Karpas-422 (cell line): ENCODE data around the gene NDFIP2. TPM values are rescaled to one million over a fixed set of nuclear protein-coding genes. Genes with fewer than 3 reads are reported as not detected.
"Not testable (repeated sequence)": the region's sequence is repeated elsewhere in the genome, so short reads cannot be mapped to it uniquely, and the experiment has no call there.

Source experiments
- DNase-seq: peaks from one replicate; pipeline ENCODE4 v3.0.0-alpha.2; 2015
- H2AFZ ChIP-seq: fragments of 200-600 bp; sonication (generic); 2 replicates; pipeline ENCODE4 v1.6.1; 2014; ENCODE audit warnings: antibody characterized with exemption, low read length, mixed read lengths
- H3K27ac ChIP-seq: fragments of 200-600 bp; sonication (generic); 2 replicates; pipeline ENCODE4 v1.5.1; 2014; ENCODE audit warnings: mild to moderate bottlenecking, low read length, moderate library complexity
- H3K27me3 ChIP-seq: fragments of 200-600 bp; sonication (generic); 2 replicates; pipeline ENCODE4 v1.6.1; 2014; ENCODE audit warnings: low read length, mixed read lengths
- H3K36me3 ChIP-seq: fragments of 200-600 bp; sonication (generic); 2 replicates; pipeline ENCODE4 v1.6.1; 2014; ENCODE audit warnings: low read length, mixed read lengths; ENCODE audit not compliant: insufficient read depth
- H3K4me1 ChIP-seq: fragments of 200-600 bp; sonication (generic); 2 replicates; pipeline ENCODE4 v1.6.1; 2014; ENCODE audit warnings: mild to moderate bottlenecking, low read length, mixed read lengths
- H3K4me2 ChIP-seq: fragments of 200-600 bp; sonication (generic); 2 replicates; pipeline ENCODE4 v1.6.1; 2014; ENCODE audit warnings: low read length, low read depth, mild to moderate bottlenecking; ENCODE audit not compliant: poor library complexity, severe bottlenecking
- H3K4me3 ChIP-seq: fragments of 200-600 bp; sonication (generic); 2 replicates; pipeline ENCODE4 v1.5.1; 2014; ENCODE audit warnings: mild to moderate bottlenecking, antibody characterized with exemption, low read length, mixed read lengths
- H3K79me2 ChIP-seq: fragments of 200-600 bp; sonication (generic); 2 replicates; pipeline ENCODE4 v1.6.1; 2014; ENCODE audit warnings: mild to moderate bottlenecking, low read length, mixed read lengths
- H3K9ac ChIP-seq: fragments of 200-600 bp; sonication (generic); 2 replicates; pipeline ENCODE4 v1.6.0; 2014; ENCODE audit warnings: low read length
- H3K9me2 ChIP-seq: fragments of 200-600 bp; sonication (generic), shearing (Covaris generic); replicated peaks from 2 replicates; pipeline ENCODE4 v1.6.0; 2014; ENCODE audit warnings: mild to moderate bottlenecking, low read length, moderate library complexity; ENCODE audit not compliant: insufficient read depth
- H3K9me3 ChIP-seq: fragments of 300-700, 200-600 bp; sonication (generic); 2 replicates; pipeline ENCODE4 v1.6.1; 2014; ENCODE audit warnings: low read length, mixed read lengths
- H4K20me1 ChIP-seq: fragments of 200-600 bp; sonication (generic); 2 replicates; pipeline ENCODE4 v1.6.1; 2014; ENCODE audit warnings: mild to moderate bottlenecking, antibody characterized with exemption, low read length, low read depth; ENCODE audit not compliant: insufficient read depth
- total RNA-seq: library from RNA; depleted of rRNA; stranded (reverse); fragments of >200 nt; shearing (Covaris generic); gene quantifications from 2 replicates; pipeline ENCODE4 v1.2.3, GENCODE V29; 2014; ENCODE audit warnings: low replicate concordance

NDFIP2 gene
- total RNA-seq, 1 experiment from 2014 or later, result 30.2 TPM

GRCh38 chr13:79549355-79550106 is 68.6 kb downstream of the NDFIP2 start:
- H3K79me2 ChIP-seq, result no peaks in the 10 kb centered on the region
- H3K4me3 ChIP-seq, result no peak overlapping the region
- H3K27me3 ChIP-seq, result no peaks in the 10 kb centered on the region
- no peaks in the 10 kb centered on the region for H4K20me1 ChIP-seq
- H2AFZ ChIP-seq, result no peak overlapping the region
- H3K4me1 ChIP-seq, result no peaks in the 10 kb centered on the region
- no peaks in the 10 kb centered on the region for H3K36me3 ChIP-seq
- H3K9me3 ChIP-seq, result no peaks in the 10 kb centered on the region
- DNase-seq, result peak; percentile 22
- no peak overlapping the region for H3K9ac ChIP-seq
- H3K4me2 ChIP-seq, result no peak overlapping the region
- no peak overlapping the region for H3K27ac ChIP-seq
- no peaks in the 10 kb centered on the region for H3K9me2 ChIP-seq

GRCh38 chr13:79557666-79558065 is 76.7 kb downstream of the NDFIP2 start:
- no peaks in the 10 kb centered on the region for H4K20me1 ChIP-seq
- H3K4me1 ChIP-seq, result no peaks in the 10 kb centered on the region
- no peaks in the 10 kb centered on the region for H3K9me3 ChIP-seq
- no peak overlapping the region for H3K4me3 ChIP-seq
- no peak overlapping the region for H3K4me2 ChIP-seq
- no peaks in the 10 kb centered on the region for H3K36me3 ChIP-seq
- H3K27ac ChIP-seq, result no peak overlapping the region
- no peak overlapping the region for H3K9ac ChIP-seq
- H3K9me2 ChIP-seq, result no peaks in the 10 kb centered on the region
- H2AFZ ChIP-seq, result no peak overlapping the region
- no peak for DNase-seq
- H3K79me2 ChIP-seq, result no peaks in the 10 kb centered on the region
- no peaks in the 10 kb centered on the region for H3K27me3 ChIP-seq

GRCh38 chr13:79560954-79561353 is 80.0 kb downstream of the NDFIP2 start:
- H3K36me3 ChIP-seq, result no peaks in the 10 kb centered on the region
- no peak overlapping the region for H3K4me3 ChIP-seq
- H3K4me2 ChIP-seq, result no peak overlapping the region
- H3K79me2 ChIP-seq, result no peaks in the 10 kb centered on the region
- DNase-seq, result no peak
- H3K9ac ChIP-seq, result no peak overlapping the region
- H3K27ac ChIP-seq, result no peak overlapping the region
- no peaks in the 10 kb centered on the region for H3K27me3 ChIP-seq
- H3K4me1 ChIP-seq, result no peaks in the 10 kb centered on the region
- H4K20me1 ChIP-seq, result no peaks in the 10 kb centered on the region
- no peaks in the 10 kb centered on the region for H3K9me2 ChIP-seq
- H2AFZ ChIP-seq, result no peak overlapping the region
- H3K9me3 ChIP-seq, result no peaks in the 10 kb centered on the region

GRCh38 chr13:79562557-79562956 is 81.6 kb downstream of the NDFIP2 start:
- Histone ChIP-seq H3K36me3 (no peaks in the 10 kb centered on the region), H3K9ac (no peak overlapping the region), H3K4me1 (no peaks in the 10 kb centered on the region), H3K9me3 (no peaks in the 10 kb centered on the region), H2AFZ (no peak overlapping the region), H3K79me2 (no peaks in the 10 kb centered on the region), H3K27ac (no peak overlapping the region), H4K20me1 (no peaks in the 10 kb centered on the region), H3K27me3 (no peaks in the 10 kb centered on the region), H3K4me3 (no peak overlapping the region), H3K9me2 (no peaks in the 10 kb centered on the region), H3K4me2 (no peak overlapping the region)
- DNase-seq, result no peak

- H3K36me3 ChIP-seq, result no peaks in the 10 kb centered on the region
- H2AFZ ChIP-seq, result no peak overlapping the region
- H3K9me2 ChIP-seq, result no peaks in the 10 kb centered on the region
Observed at GRCh38 chr13:79566118-79566517, 85.2 kb downstream of the NDFIP2 start.

GRCh38 chr13:79571147-79571546 is 90.2 kb downstream of the NDFIP2 start:
- H3K4me1 ChIP-seq, result no peaks in the 10 kb centered on the region
- no peak overlapping the region for H3K9ac ChIP-seq
- no peak overlapping the region for H3K27ac ChIP-seq
- no peaks in the 10 kb centered on the region for H3K79me2 ChIP-seq
- no peaks in the 10 kb centered on the region for H3K27me3 ChIP-seq
- H3K36me3 ChIP-seq, result no peaks in the 10 kb centered on the region
- H4K20me1 ChIP-seq, result no peaks in the 10 kb centered on the region
- no peak overlapping the region for H3K4me3 ChIP-seq
- no peaks in the 10 kb centered on the region for H3K9me3 ChIP-seq
- H3K9me2 ChIP-seq, result no peaks in the 10 kb centered on the region
- DNase-seq, result no peak
- no peak overlapping the region for H2AFZ ChIP-seq
- H3K4me2 ChIP-seq, result no peak overlapping the region

More at GRCh38 chr13:79566118-79566517, 85.2 kb downstream of the NDFIP2 start:
- H3K27ac ChIP-seq, result no peak overlapping the region
- DNase-seq, result no peak
- H3K79me2 ChIP-seq, result no peaks in the 10 kb centered on the region
- no peaks in the 10 kb centered on the region for H3K4me1 ChIP-seq
- no peak overlapping the region for H3K9ac ChIP-seq
- no peaks in the 10 kb centered on the region for H4K20me1 ChIP-seq
- H3K4me3 ChIP-seq, result no peak overlapping the region
- H3K9me3 ChIP-seq, result no peaks in the 10 kb centered on the region
- no peaks in the 10 kb centered on the region for H3K27me3 ChIP-seq
- H3K4me2 ChIP-seq, result no peak overlapping the region

- H3K4me3 ChIP-seq, DNase-seq, H3K4me1 ChIP-seq, H3K9me2 ChIP-seq, H3K36me3 ChIP-seq, H3K27ac ChIP-seq, H4K20me1 ChIP-seq, H3K4me2 ChIP-seq, H2AFZ ChIP-seq, H3K27me3 ChIP-seq, H3K79me2 ChIP-seq, H3K9ac ChIP-seq, H3K9me3 ChIP-seq: not testable (repeated sequence)
Observed at GRCh38 chr13:79573892-79574291, 92.9 kb downstream of the NDFIP2 start.

GRCh38 chr13:79581870-79582315 is 100.9 kb downstream of the NDFIP2 start:
- no peaks in the 10 kb centered on the region for H3K4me1 ChIP-seq
- H3K9me3 ChIP-seq, result no peaks in the 10 kb centered on the region
- H3K27ac ChIP-seq, result no peak overlapping the region
- no peaks in the 10 kb centered on the region for H3K79me2 ChIP-seq
- H3K9me2 ChIP-seq, result no peaks in the 10 kb centered on the region
- no peaks in the 10 kb centered on the region for H3K27me3 ChIP-seq
- no peak for DNase-seq
- no peaks in the 10 kb centered on the region for H3K36me3 ChIP-seq
- no peak overlapping the region for H2AFZ ChIP-seq
- no peaks in the 10 kb centered on the region for H4K20me1 ChIP-seq
- H3K9ac ChIP-seq, result no peak overlapping the region
- H3K4me3 ChIP-seq, result no peak overlapping the region
- H3K4me2 ChIP-seq, result no peak overlapping the region
